ENCODE data around the gene ADAMTSL3. TPM values are rescaled to one million over a fixed set of nuclear protein-coding genes. Genes with fewer than 3 reads are reported as not detected.

The ADAMTSL3 gene
- total and polyA plus RNA-seq, 2 of the 8 experiments (the other 6 are each of a cell fraction or from before 2014, with no cell fraction given) = 0.35 to 1.4 TPM

GRCh38 chr15:83904107-83905040, 250.5 kb downstream of the ADAMTSL3 start (continued):
- TF ChIP-seq, protein P1, sequence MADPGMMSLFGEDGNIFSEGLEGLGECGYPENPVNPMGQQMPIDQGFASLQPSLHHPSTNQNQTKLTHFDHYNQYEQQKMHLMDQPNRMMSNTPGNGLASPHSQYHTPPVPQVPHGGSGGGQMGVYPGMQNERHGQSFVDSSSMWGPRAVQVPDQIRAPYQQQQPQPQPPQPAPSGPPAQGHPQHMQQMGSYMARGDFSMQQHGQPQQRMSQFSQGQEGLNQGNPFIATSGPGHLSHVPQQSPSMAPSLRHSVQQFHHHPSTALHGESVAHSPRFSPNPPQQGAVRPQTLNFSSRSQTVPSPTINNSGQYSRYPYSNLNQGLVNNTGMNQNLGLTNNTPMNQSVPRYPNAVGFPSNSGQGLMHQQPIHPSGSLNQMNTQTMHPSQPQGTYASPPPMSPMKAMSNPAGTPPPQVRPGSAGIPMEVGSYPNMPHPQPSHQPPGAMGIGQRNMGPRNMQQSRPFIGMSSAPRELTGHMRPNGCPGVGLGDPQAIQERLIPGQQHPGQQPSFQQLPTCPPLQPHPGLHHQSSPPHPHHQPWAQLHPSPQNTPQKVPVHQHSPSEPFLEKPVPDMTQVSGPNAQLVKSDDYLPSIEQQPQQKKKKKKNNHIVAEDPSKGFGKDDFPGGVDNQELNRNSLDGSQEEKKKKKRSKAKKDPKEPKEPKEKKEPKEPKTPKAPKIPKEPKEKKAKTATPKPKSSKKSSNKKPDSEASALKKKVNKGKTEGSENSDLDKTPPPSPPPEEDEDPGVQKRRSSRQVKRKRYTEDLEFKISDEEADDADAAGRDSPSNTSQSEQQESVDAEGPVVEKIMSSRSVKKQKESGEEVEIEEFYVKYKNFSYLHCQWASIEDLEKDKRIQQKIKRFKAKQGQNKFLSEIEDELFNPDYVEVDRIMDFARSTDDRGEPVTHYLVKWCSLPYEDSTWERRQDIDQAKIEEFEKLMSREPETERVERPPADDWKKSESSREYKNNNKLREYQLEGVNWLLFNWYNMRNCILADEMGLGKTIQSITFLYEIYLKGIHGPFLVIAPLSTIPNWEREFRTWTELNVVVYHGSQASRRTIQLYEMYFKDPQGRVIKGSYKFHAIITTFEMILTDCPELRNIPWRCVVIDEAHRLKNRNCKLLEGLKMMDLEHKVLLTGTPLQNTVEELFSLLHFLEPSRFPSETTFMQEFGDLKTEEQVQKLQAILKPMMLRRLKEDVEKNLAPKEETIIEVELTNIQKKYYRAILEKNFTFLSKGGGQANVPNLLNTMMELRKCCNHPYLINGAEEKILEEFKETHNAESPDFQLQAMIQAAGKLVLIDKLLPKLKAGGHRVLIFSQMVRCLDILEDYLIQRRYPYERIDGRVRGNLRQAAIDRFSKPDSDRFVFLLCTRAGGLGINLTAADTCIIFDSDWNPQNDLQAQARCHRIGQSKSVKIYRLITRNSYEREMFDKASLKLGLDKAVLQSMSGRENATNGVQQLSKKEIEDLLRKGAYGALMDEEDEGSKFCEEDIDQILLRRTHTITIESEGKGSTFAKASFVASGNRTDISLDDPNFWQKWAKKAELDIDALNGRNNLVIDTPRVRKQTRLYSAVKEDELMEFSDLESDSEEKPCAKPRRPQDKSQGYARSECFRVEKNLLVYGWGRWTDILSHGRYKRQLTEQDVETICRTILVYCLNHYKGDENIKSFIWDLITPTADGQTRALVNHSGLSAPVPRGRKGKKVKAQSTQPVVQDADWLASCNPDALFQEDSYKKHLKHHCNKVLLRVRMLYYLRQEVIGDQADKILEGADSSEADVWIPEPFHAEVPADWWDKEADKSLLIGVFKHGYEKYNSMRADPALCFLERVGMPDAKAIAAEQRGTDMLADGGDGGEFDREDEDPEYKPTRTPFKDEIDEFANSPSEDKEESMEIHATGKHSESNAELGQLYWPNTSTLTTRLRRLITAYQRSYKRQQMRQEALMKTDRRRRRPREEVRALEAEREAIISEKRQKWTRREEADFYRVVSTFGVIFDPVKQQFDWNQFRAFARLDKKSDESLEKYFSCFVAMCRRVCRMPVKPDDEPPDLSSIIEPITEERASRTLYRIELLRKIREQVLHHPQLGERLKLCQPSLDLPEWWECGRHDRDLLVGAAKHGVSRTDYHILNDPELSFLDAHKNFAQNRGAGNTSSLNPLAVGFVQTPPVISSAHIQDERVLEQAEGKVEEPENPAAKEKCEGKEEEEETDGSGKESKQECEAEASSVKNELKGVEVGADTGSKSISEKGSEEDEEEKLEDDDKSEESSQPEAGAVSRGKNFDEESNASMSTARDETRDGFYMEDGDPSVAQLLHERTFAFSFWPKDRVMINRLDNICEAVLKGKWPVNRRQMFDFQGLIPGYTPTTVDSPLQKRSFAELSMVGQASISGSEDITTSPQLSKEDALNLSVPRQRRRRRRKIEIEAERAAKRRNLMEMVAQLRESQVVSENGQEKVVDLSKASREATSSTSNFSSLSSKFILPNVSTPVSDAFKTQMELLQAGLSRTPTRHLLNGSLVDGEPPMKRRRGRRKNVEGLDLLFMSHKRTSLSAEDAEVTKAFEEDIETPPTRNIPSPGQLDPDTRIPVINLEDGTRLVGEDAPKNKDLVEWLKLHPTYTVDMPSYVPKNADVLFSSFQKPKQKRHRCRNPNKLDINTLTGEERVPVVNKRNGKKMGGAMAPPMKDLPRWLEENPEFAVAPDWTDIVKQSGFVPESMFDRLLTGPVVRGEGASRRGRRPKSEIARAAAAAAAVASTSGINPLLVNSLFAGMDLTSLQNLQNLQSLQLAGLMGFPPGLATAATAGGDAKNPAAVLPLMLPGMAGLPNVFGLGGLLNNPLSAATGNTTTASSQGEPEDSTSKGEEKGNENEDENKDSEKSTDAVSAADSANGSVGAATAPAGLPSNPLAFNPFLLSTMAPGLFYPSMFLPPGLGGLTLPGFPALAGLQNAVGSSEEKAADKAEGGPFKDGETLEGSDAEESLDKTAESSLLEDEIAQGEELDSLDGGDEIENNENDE (IDR thresholded peaks at IDR 0.05; ENCODE audit: insufficient replicate concordance, low read length) = no peak
- no peak for TF ChIP-seq BCL11A (IDR thresholded peaks at IDR 0.05; ENCODE audit: low read depth in 2 of 2, low read length in 2 of 2)
- no peak for TF ChIP-seq POU5F1 (IDR thresholded peaks at IDR 0.05; ENCODE audit: low read depth, low read length)
- no peak for TF ChIP-seq ZNF274 (IDR thresholded peaks at IDR 0.05; ENCODE audit: borderline replicate concordance, extremely low read depth, low read length)
- no peak for TF ChIP-seq SIRT6 (IDR thresholded peaks at IDR 0.05; ENCODE audit: low read length)
- TF ChIP-seq FOSL1 (IDR thresholded peaks at IDR 0.05; ENCODE audit: insufficient read depth, low read depth, low read length) = no peak
- no peak for TF ChIP-seq TCF12 (IDR thresholded peaks at IDR 0.05; ENCODE audit: low read depth, low read length)
- TF ChIP-seq ATF3 (IDR thresholded peaks at IDR 0.05; ENCODE audit: insufficient read depth, low read depth, low read length) = no peak
- TF ChIP-seq TAF7 (optimal IDR thresholded peaks at IDR 0.05; ENCODE audit: borderline replicate concordance, low read depth, low read length) = no peak
